Activated T-helper 9 cell treated with anti-CD3 and anti-CD28 coated beads, Interleukin-2, amount 50 U/mL, for 16 hours (primary cell): ENCODE results near the gene PAOX.

ENCODE experiments used
- DNase-seq: peaks from one replicate; pipeline ENCODE4 v3.0.0-alpha.2; 2020; ENCODE audit warnings: low read depth

PAOX gene

GRCh38 chr10:133350283-133350949, 28.6 kb upstream of the PAOX start:
- no peak for DNase-seq

GRCh38 chr10:133350950-133351329, 28.1 kb upstream of the PAOX start:
- DNase-seq = no peak

- no peak for DNase-seq
Measured at GRCh38 chr10:133351408-133352318, 27.4 kb upstream of the PAOX start.

- no peak for DNase-seq
Measured at GRCh38 chr10:133353202-133353959, 25.7 kb upstream of the PAOX start.

GRCh38 chr10:133353988-133354605, 25.0 kb upstream of the PAOX start:
- no peak for DNase-seq

- DNase-seq = no peak
Measured at GRCh38 chr10:133354672-133355240, 24.3 kb upstream of the PAOX start.

- DNase-seq = no peak
Measured at GRCh38 chr10:133355266-133355665, 23.8 kb upstream of the PAOX start.

- no peak for DNase-seq
Measured at GRCh38 chr10:133355991-133356390, 23.1 kb upstream of the PAOX start.

- no peak for DNase-seq
Measured at GRCh38 chr10:133356549-133357284, 22.3 kb upstream of the PAOX start.

- DNase-seq = peak; percentile 64
Measured at GRCh38 chr10:133357285-133358161, 21.5 kb upstream of the PAOX start, which contains the start of gene FUOM. Gene FUOM (minus strand): TSS chr10:133358019. CDS start chr10:133358007, 12 bp downstream.

- DNase-seq = no peak
Measured at GRCh38 chr10:133358162-133358924, 20.7 kb upstream of the PAOX start.

GRCh38 chr10:133358925-133359310, 20.1 kb upstream of the PAOX start:
- no peak for DNase-seq

GRCh38 chr10:133359554-133359971, 19.5 kb upstream of the PAOX start:
- no peak for DNase-seq

- DNase-seq = no peak
Measured at GRCh38 chr10:133359972-133360610, 19.0 kb upstream of the PAOX start.

GRCh38 chr10:133361227-133361626, 17.8 kb upstream of the PAOX start:
- no peak for DNase-seq

GRCh38 chr10:133361773-133362441, 17.2 kb upstream of the PAOX start:
- DNase-seq = no peak

GRCh38 chr10:133362846-133363245, 16.2 kb upstream of the PAOX start:
- no peak for DNase-seq
